ENCODE data around the gene BCR.

- no peak for TF ChIP-seq CTCF (IDR thresholded peaks at IDR 0.05)
- no peak for TF ChIP-seq IRF2 (CRISPR knock-in tag; IDR thresholded peaks at IDR 0.05; ENCODE audit: borderline replicate concordance, low read depth)
- TF ChIP-seq MYBL2 (CRISPR knock-in tag; IDR thresholded peaks at IDR 0.05) = no peak
- TF ChIP-seq ZBTB43 (CRISPR knock-in tag; IDR thresholded peaks at IDR 0.05) = no peak
- TF ChIP-seq SP1 (CRISPR knock-in tag; conservative IDR thresholded peaks at IDR 0.05) = no peak
- no peak for TF ChIP-seq RELA (CRISPR knock-in tag; IDR thresholded peaks at IDR 0.05; ENCODE audit: borderline replicate concordance)
- TF ChIP-seq ZNF121 (CRISPR knock-in tag; IDR thresholded peaks at IDR 0.05) = no peak
- no peak for TF ChIP-seq CREM (CRISPR knock-in tag; IDR thresholded peaks at IDR 0.05)
- no peak for TF ChIP-seq MLX (CRISPR knock-in tag; IDR thresholded peaks at IDR 0.05)
- TF ChIP-seq NFE2L1 (CRISPR knock-in tag; IDR thresholded peaks at IDR 0.05) = no peak
- no peak for TF ChIP-seq GABPB1 (CRISPR knock-in tag; IDR thresholded peaks at IDR 0.05)
Measured at GRCh38 chr22:23140385-23140784, 39.9 kb upstream of the BCR start.

Measured in WTC11 (cell line).